ENCODE data around the gene IQCE.

- no peak for TF ChIP-seq EZH2phosphoT487 (IDR thresholded peaks at IDR 0.05; ENCODE audit: insufficient read depth, low read depth)
- TF ChIP-seq EZH2 (IDR thresholded peaks at IDR 0.05; ENCODE audit: insufficient read depth, poor library complexity, severe bottlenecking), result no peak
Measured at GRCh38 chr7:2528481-2529095, 30.2 kb upstream of the IQCE start.

Data from GM23248 (cell line).